Fibroblast of skin of back (primary cell): ENCODE results near the gene MFAP2.
A peak's percentile ranks its signal among the peaks of the same experiment; 100 is the strongest.
"Not testable (repeated sequence)": the region's sequence is repeated elsewhere in the genome, so short reads cannot be mapped to it uniquely, and the experiment has no call there.

Experiments
- DNase-seq: peaks from one replicate; pipeline ENCODE4 v3.0.0-alpha.2; 2013

The MFAP2 gene

GRCh38 chr1:16978567-16979474, 1.6 kb downstream of the MFAP2 start:
- peak; percentile 87 for DNase-seq

GRCh38 chr1:16978139-16978538, 2.3 kb downstream of the MFAP2 start:
- no peak for DNase-seq

GRCh38 chr1:16977377-16977776, 3.0 kb downstream of the MFAP2 start:
- no peak for DNase-seq

GRCh38 chr1:16976966-16977365, 3.5 kb downstream of the MFAP2 start:
- DNase-seq = no peak

- DNase-seq = no peak
Measured at GRCh38 chr1:16975838-16976237, 4.6 kb downstream of the MFAP2 start.

- DNase-seq = no peak
Measured at GRCh38 chr1:16975211-16975610, 5.2 kb downstream of the MFAP2 start.

- DNase-seq = no peak
Measured at GRCh38 chr1:16973215-16973614, 7.2 kb downstream of the MFAP2 start.

GRCh38 chr1:16972189-16972895, 8.1 kb downstream of the MFAP2 start:
- DNase-seq = no peak

GRCh38 chr1:16971341-16972188, 8.9 kb downstream of the MFAP2 start:
- DNase-seq = peak; percentile 87

GRCh38 chr1:16970132-16970910, 10.1 kb downstream of the MFAP2 start:
- no peak for DNase-seq

GRCh38 chr1:16969651-16970050, 10.8 kb downstream of the MFAP2 start:
- DNase-seq = no peak

- DNase-seq = no peak
Measured at GRCh38 chr1:16969057-16969611, 11.3 kb downstream of the MFAP2 start.

GRCh38 chr1:16968372-16968771, 12.0 kb downstream of the MFAP2 start:
- no peak for DNase-seq

- no peak for DNase-seq
Measured at GRCh38 chr1:16967962-16968361, 12.5 kb downstream of the MFAP2 start.

GRCh38 chr1:16967095-16967575, 13.3 kb downstream of the MFAP2 start:
- peak; percentile 88 for DNase-seq

GRCh38 chr1:16966282-16966681, 14.1 kb downstream of the MFAP2 start:
- DNase-seq = no peak

- DNase-seq = no peak
Measured at GRCh38 chr1:16965486-16966067, 14.8 kb downstream of the MFAP2 start.

GRCh38 chr1:16964169-16964568, 16.3 kb downstream of the MFAP2 start:
- not testable (repeated sequence) for DNase-seq

GRCh38 chr1:16961297-16962133, 18.9 kb downstream of the MFAP2 start:
- DNase-seq = no peak
